ENCODE measurements around the gene BAX. TPM values are rescaled to one million over a fixed set of nuclear protein-coding genes. Genes with fewer than 3 reads are reported as not detected.

BAX gene
- total RNA-seq, 1 donor from 2014 or later = 286 TPM

GRCh38 chr19:48950830-48951519 is 3.7 kb upstream of the BAX start:
- Mint-ChIP-seq H3K4me1 (ENCODE audit: unreplicated experiment) (peaks cover 19% of the 10 kb centered on the region), H3K36me3 (ENCODE audit: low read depth, unreplicated experiment) (peaks cover 8% of the 10 kb centered on the region), H3K27me3 (ENCODE audit: unreplicated experiment) (peaks cover 11% of the 10 kb centered on the region), H3K27ac (ENCODE audit: unreplicated experiment) (peak overlapping the region; percentile 93), H3K4me3 (ENCODE audit: unreplicated experiment) (no peak overlapping the region), H3K9me3 (ENCODE audit: unreplicated experiment) (peaks cover 4% of the 10 kb centered on the region)
- no peak for DNase-seq (ENCODE audit: low spot score)
- TF ChIP-seq CTCF (IDR thresholded peaks at IDR 0.05; ENCODE audit: unreplicated experiment) = no peak

- no peak for DNase-seq (ENCODE audit: low spot score)
- H3K4me1 Mint-ChIP-seq (ENCODE audit: unreplicated experiment) = peaks cover 31% of the 10 kb centered on the region
- peaks cover 10% of the 10 kb centered on the region for H3K27me3 Mint-ChIP-seq (ENCODE audit: unreplicated experiment)
- peak overlapping the region; percentile 12 for H3K4me3 Mint-ChIP-seq (ENCODE audit: unreplicated experiment)
- H3K27ac Mint-ChIP-seq (ENCODE audit: unreplicated experiment) = no peak overlapping the region
- TF ChIP-seq CTCF (IDR thresholded peaks at IDR 0.05; ENCODE audit: unreplicated experiment) = no peak
- peaks cover 24% of the 10 kb centered on the region for H3K36me3 Mint-ChIP-seq (ENCODE audit: low read depth, unreplicated experiment)
- peaks cover 2% of the 10 kb centered on the region for H3K9me3 Mint-ChIP-seq (ENCODE audit: unreplicated experiment)
Measured at GRCh38 chr19:48953141-48953540, 1.5 kb upstream of the BAX start.

GRCh38 chr19:48953990-48954594 is 583 bp upstream of the BAX start:
- Mint-ChIP-seq H3K9me3 (ENCODE audit: unreplicated experiment) (no peaks in the 10 kb centered on the region), H3K27me3 (ENCODE audit: unreplicated experiment) (peaks cover 3% of the 10 kb centered on the region), H3K4me1 (ENCODE audit: unreplicated experiment) (peaks cover 31% of the 10 kb centered on the region), H3K4me3 (ENCODE audit: unreplicated experiment) (peak overlapping the region; percentile 89), H3K36me3 (ENCODE audit: low read depth, unreplicated experiment) (peaks cover 22% of the 10 kb centered on the region), H3K27ac (ENCODE audit: unreplicated experiment) (peak overlapping the region; percentile 91)
- DNase-seq (ENCODE audit: low spot score) = no peak
- TF ChIP-seq CTCF (IDR thresholded peaks at IDR 0.05; ENCODE audit: unreplicated experiment) = no peak

- TF ChIP-seq CTCF (IDR thresholded peaks at IDR 0.05; ENCODE audit: unreplicated experiment) = no peak
- no peak for DNase-seq (ENCODE audit: low spot score)
- peaks cover 3% of the 10 kb centered on the region for H3K27me3 Mint-ChIP-seq (ENCODE audit: unreplicated experiment)
- peaks cover 22% of the 10 kb centered on the region for H3K4me1 Mint-ChIP-seq (ENCODE audit: unreplicated experiment)
- H3K4me3 Mint-ChIP-seq (ENCODE audit: unreplicated experiment) = peak overlapping the region; percentile 93
- no peaks in the 10 kb centered on the region for H3K9me3 Mint-ChIP-seq (ENCODE audit: unreplicated experiment)
- peaks cover 22% of the 10 kb centered on the region for H3K36me3 Mint-ChIP-seq (ENCODE audit: low read depth, unreplicated experiment)
- peak overlapping the region; percentile 94 for H3K27ac Mint-ChIP-seq (ENCODE audit: unreplicated experiment)
Measured at GRCh38 chr19:48955308-48955958, 758 bp downstream of the BAX start.

- Mint-ChIP-seq H3K4me1 (ENCODE audit: unreplicated experiment) (peaks cover 33% of the 10 kb centered on the region), H3K36me3 (ENCODE audit: low read depth, unreplicated experiment) (peaks cover 26% of the 10 kb centered on the region), H3K27me3 (ENCODE audit: unreplicated experiment) (peaks cover 10% of the 10 kb centered on the region), H3K9me3 (ENCODE audit: unreplicated experiment) (no peaks in the 10 kb centered on the region), H3K27ac (ENCODE audit: unreplicated experiment) (no peak overlapping the region), H3K4me3 (ENCODE audit: unreplicated experiment) (peak overlapping the region; percentile 72)
- TF ChIP-seq CTCF (IDR thresholded peaks at IDR 0.05; ENCODE audit: unreplicated experiment) = no peak
- DNase-seq (ENCODE audit: low spot score) = no peak
Measured at GRCh38 chr19:48958006-48958405, 3.3 kb downstream of the BAX start.
